B cell (primary cell): ENCODE results near the gene DHRS1.

ENCODE experiments used
- CTCF ChIP-seq: fragments of 200-600 bp; IDR thresholded peaks from one replicate; pipeline ENCODE4 v1.8.0; 2022; ENCODE audit warnings: antibody characterized with exemption, mild to moderate bottlenecking
- EZH2 ChIP-seq: IDR thresholded peaks from 2 replicates; pipeline ENCODE4 v1.6.1; 2012; ENCODE audit warnings: borderline replicate concordance, low read depth, mild to moderate bottlenecking, moderate library complexity, low read length; ENCODE audit not compliant: insufficient read depth, poor library complexity, severe bottlenecking

GRCh38 chr14:24307156-24307574 is 7.6 kb upstream of the DHRS1 start:
- TF ChIP-seq CTCF, result no peak
- TF ChIP-seq EZH2, result no peak
